Large intestine (tissue), 12 donors: ENCODE measurements around the gene KRTAP10-7. TPM values are rescaled to one million over a fixed set of nuclear protein-coding genes. Genes with fewer than 3 reads are reported as not detected.
A peak's percentile ranks its signal among the peaks of the same experiment; 100 is the strongest.
"Not testable (repeated sequence)": the region's sequence is repeated elsewhere in the genome, so short reads cannot be mapped to it uniquely, and the experiment has no call there.

Source experiments
- DNase-seq, 2 donors: peaks; one replicate each; pipeline versions ENCODE4 v3.0.0 to v3.0.0-alpha.2; 2013
- H3K27ac ChIP-seq: one replicate; pipeline ENCODE4 v1.5.1; 2013; ENCODE audit warnings: low read length
- H3K27me3 ChIP-seq: 2 replicates; pipeline ENCODE4 v1.6.1; 2013; ENCODE audit warnings: low read length; ENCODE audit not compliant: control insufficient read depth, insufficient read depth
- H3K36me3 ChIP-seq: 2 replicates; pipeline ENCODE4 v1.6.1; 2013; ENCODE audit warnings: low read length; ENCODE audit not compliant: control insufficient read depth, insufficient read depth
- H3K4me1 ChIP-seq: one replicate; pipeline ENCODE4 v1.6.1; 2013; ENCODE audit warnings: low read length; ENCODE audit not compliant: control insufficient read depth, insufficient read depth
- H3K4me3 ChIP-seq: one replicate; pipeline ENCODE4 v1.5.1; 2013; ENCODE audit warnings: low read length
- H3K9me3 ChIP-seq: one replicate; pipeline ENCODE4 v1.6.1; 2013; ENCODE audit warnings: mild to moderate bottlenecking, low read depth, low read length, moderate library complexity; ENCODE audit not compliant: control insufficient read depth
- WGBS: methylation state at CpG from one replicate; pipeline ENCODE4 v1.1.5; 2013; ENCODE audit warnings: low lambda C conversion rate; ENCODE audit not compliant: insufficient coverage; 5-methylcytosine and 5-hydroxymethylcytosine counted together
- long read RNA-seq, 11 donors: transcript quantifications; one replicate each; lab custom pipeline, GENCODE V29; 2026
- polyA plus RNA-seq: library from polyadenylated mRNA; unstranded; fragments of 120-200 nt; gene quantifications from one replicate; pipeline ENCODE4 v1.2.1, GENCODE V29; 2013

Gene KRTAP10-7
- not detected for polyA plus RNA-seq
- long read RNA-seq, donor 1 = 0 reads
- long read RNA-seq, donor 2 = 0 reads
- long read RNA-seq, donor 3 = 0 reads
- long read RNA-seq, donor 4 = 0 reads
- long read RNA-seq, donor 5 = 0 reads
- long read RNA-seq, donor 6 = 0 reads
- long read RNA-seq, donor 7 = 0 reads
- long read RNA-seq, donor 8 = 0 reads
- long read RNA-seq, donor 9 = 0 reads
- long read RNA-seq, donor 10 = 0 reads
- long read RNA-seq, donor 11 = 0 reads

GRCh38 chr21:44600118-44600978 lies at the start of gene KRTAP10-7:
Gene KRTAP10-7, plus strand, starts transcription at chr21:44600597. Its CDS starts 25 bp downstream, at chr21:44600622.
- not testable (repeated sequence) for H3K27me3 ChIP-seq, H3K36me3 ChIP-seq, DNase-seq, H3K9me3 ChIP-seq, H3K4me3 ChIP-seq, H3K27ac ChIP-seq, H3K4me1 ChIP-seq
- no CpG with 5 or more reads among the region's 23 CpGs for WGBS

GRCh38 chr21:44550807-44551206 lies 49.6 kb upstream of the KRTAP10-7 start:
- H3K9me3 ChIP-seq = peaks cover 2% of the 10 kb centered on the region
- no CpG with 5 or more reads among the region's 10 CpGs for WGBS
- no peak overlapping the region for H3K4me3 ChIP-seq
- no peak overlapping the region for H3K27ac ChIP-seq
- no peak for DNase-seq
- H3K4me1 ChIP-seq = no peaks in the 10 kb centered on the region
- peaks cover 10% of the 10 kb centered on the region for H3K27me3 ChIP-seq
- no peaks in the 10 kb centered on the region for H3K36me3 ChIP-seq

- H3K27ac ChIP-seq = no peak within 1 kb of the TSS
- H3K4me1 ChIP-seq = no peaks in the 10 kb centered on the region
- DNase-seq = peak in 1 of 2 donors; percentile 5
- H3K4me3 ChIP-seq = no peak within 1 kb of the TSS
- H3K36me3 ChIP-seq = no peaks in the 10 kb centered on the region
- WGBS = 100% methylated on average over 1 of the region's 17 CpGs
- peaks cover 10% of the 10 kb centered on the region for H3K27me3 ChIP-seq
- H3K9me3 ChIP-seq = no peaks in the 10 kb centered on the region
Measured at GRCh38 chr21:44551340-44551961, 48.9 kb upstream of the KRTAP10-7 start, which contains the start of gene KRTAP10-2. Gene KRTAP10-2, minus strand, starts transcription at chr21:44551505. Its CDS starts 47 bp downstream, at chr21:44551458.

GRCh38 chr21:44552136-44552535 lies 48.3 kb upstream of the KRTAP10-7 start:
- H3K36me3 ChIP-seq = no peaks in the 10 kb centered on the region

GRCh38 chr21:44552681-44553080 lies 47.7 kb upstream of the KRTAP10-7 start:
- peaks cover 15% of the 10 kb centered on the region for H3K27me3 ChIP-seq
- no CpG with 5 or more reads among the region's 13 CpGs for WGBS
- H3K27ac ChIP-seq = no peak overlapping the region
- H3K4me3 ChIP-seq = no peak overlapping the region
- no peaks in the 10 kb centered on the region for H3K4me1 ChIP-seq
- H3K9me3 ChIP-seq = no peaks in the 10 kb centered on the region
- DNase-seq = no peak
- no peaks in the 10 kb centered on the region for H3K36me3 ChIP-seq

More at GRCh38 chr21:44552136-44552535, 48.3 kb upstream of the KRTAP10-7 start:
- peaks cover 10% of the 10 kb centered on the region for H3K27me3 ChIP-seq
- H3K9me3 ChIP-seq = no peaks in the 10 kb centered on the region
- no CpG with 5 or more reads among the region's 6 CpGs for WGBS
- no peaks in the 10 kb centered on the region for H3K4me1 ChIP-seq
- DNase-seq = no peak
- H3K27ac ChIP-seq = no peak overlapping the region
- no peak overlapping the region for H3K4me3 ChIP-seq

- Histone ChIP-seq H3K9me3 (no peaks in the 10 kb centered on the region), H3K36me3 (no peaks in the 10 kb centered on the region), H3K4me1 (no peaks in the 10 kb centered on the region), H3K27ac (no peak overlapping the region), H3K27me3 (peaks cover 14% of the 10 kb centered on the region), H3K4me3 (no peak overlapping the region)
- DNase-seq = no peak
- no CpG with 5 or more reads among the region's 13 CpGs for WGBS
Measured at GRCh38 chr21:44555200-44555875, 45.1 kb upstream of the KRTAP10-7 start.

GRCh38 chr21:44556879-44557278 lies 43.5 kb upstream of the KRTAP10-7 start:
- DNase-seq = no peak
- no peaks in the 10 kb centered on the region for H3K4me1 ChIP-seq
- H3K27ac ChIP-seq = no peak overlapping the region
- no CpG with 5 or more reads among the region's 9 CpGs for WGBS
- H3K4me3 ChIP-seq = no peak overlapping the region
- H3K27me3 ChIP-seq = peaks cover 14% of the 10 kb centered on the region
- H3K9me3 ChIP-seq = no peaks in the 10 kb centered on the region
- no peaks in the 10 kb centered on the region for H3K36me3 ChIP-seq

- peaks cover 13% of the 10 kb centered on the region for H3K27me3 ChIP-seq
- H3K36me3 ChIP-seq = no peaks in the 10 kb centered on the region
- no peaks in the 10 kb centered on the region for H3K9me3 ChIP-seq
- no CpG with 5 or more reads among the region's 30 CpGs for WGBS
- no peak overlapping the region for H3K4me3 ChIP-seq
- H3K4me1 ChIP-seq = no peaks in the 10 kb centered on the region
- no peak overlapping the region for H3K27ac ChIP-seq
- DNase-seq = no peak
Measured at GRCh38 chr21:44557491-44558328, 42.7 kb upstream of the KRTAP10-7 start.

- WGBS = no CpG with 5 or more reads among the region's 10 CpGs
Measured at GRCh38 chr21:44558329-44558675, 42.1 kb upstream of the KRTAP10-7 start.

More at GRCh38 chr21:44558329-44558675, 42.1 kb upstream of the KRTAP10-7 start:
- not testable (repeated sequence) for H3K4me3 ChIP-seq, H3K36me3 ChIP-seq, H3K27ac ChIP-seq, H3K4me1 ChIP-seq, H3K9me3 ChIP-seq, DNase-seq
- peaks cover 12% of the 10 kb centered on the region for H3K27me3 ChIP-seq
